GM18499 (cell line): ENCODE results near the gene RBFOX1.

Experiments used
- ATAC-seq: cut with Tn5 transposase; IDR thresholded peaks from one replicate; pipeline ENCODE4 v1.9.1; 2021; ENCODE audit warnings: moderate number of reproducible peaks; ENCODE audit not compliant: insufficient read depth, unreplicated experiment

RBFOX1 gene

DNA sequence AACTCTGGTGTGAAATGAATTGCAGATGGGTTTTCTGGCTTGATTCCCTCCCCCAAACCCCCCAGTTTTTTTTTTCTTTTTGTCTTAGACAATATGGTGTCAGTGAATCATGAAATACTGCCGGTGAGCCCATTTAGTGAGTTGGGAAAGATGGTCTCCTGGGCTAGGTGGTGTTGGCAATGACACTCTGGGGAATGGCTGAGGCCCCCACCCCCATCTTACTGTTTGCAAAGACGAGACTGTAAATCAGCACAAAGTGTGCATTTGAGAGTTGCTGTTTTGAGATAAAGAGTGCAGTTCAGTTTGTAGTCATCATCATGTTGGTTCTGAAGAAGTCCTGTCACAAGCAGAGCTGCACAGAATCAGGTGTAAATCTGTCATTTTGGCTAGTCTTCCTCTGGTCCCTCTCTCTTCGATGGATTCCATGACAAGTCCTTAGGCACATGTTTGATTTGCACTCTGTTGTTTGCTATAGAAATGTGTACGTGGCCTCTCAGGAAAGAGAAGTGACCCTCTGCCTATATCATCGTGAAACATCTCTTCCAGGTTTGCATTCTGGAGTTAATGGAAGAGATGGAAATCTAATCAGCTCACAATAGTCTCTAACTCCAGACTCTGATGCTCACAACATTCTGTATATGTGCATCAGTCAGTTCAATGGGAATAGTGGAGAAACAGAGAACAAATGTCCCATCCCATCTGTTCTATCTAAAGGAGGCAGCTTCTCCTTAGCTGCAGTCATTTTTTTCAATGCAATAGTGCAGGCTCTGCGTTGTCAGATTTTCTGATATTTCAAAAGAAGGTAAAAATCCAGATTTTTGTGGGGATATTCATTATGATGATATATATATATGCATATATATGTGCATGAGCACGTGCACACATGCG is 34.6 kb downstream of the RBFOX1 start:
- no peak for ATAC-seq

- no peak for ATAC-seq
Measured at GRCh38 chr16:7369204-7369603, 36.6 kb downstream of the RBFOX1 start.

- no peak for ATAC-seq
Measured at GRCh38 chr16:7372095-7372494, 39.5 kb downstream of the RBFOX1 start.

DNA sequence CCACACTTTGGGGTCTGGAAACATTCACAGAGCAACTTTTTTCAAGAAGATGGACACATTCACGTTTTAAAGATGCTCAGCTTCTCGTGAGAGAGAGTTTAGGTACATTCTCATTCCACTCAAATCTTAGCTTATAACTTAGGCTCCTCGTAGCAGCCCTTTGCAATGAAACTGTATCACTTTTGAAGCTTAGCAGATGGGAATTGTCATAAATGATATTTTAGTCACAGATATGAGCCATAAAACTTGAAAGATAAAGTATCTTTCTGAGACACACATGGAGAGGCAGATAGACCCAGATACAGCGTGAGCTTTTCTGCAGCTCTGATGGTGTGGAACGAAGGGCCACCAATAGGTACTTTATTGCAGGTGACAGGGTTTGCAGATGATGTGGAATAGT is 41.1 kb downstream of the RBFOX1 start:
- no peak for ATAC-seq

- ATAC-seq: no peak
Measured at GRCh38 chr16:7374614-7375174, 42.0 kb downstream of the RBFOX1 start.

DNA sequence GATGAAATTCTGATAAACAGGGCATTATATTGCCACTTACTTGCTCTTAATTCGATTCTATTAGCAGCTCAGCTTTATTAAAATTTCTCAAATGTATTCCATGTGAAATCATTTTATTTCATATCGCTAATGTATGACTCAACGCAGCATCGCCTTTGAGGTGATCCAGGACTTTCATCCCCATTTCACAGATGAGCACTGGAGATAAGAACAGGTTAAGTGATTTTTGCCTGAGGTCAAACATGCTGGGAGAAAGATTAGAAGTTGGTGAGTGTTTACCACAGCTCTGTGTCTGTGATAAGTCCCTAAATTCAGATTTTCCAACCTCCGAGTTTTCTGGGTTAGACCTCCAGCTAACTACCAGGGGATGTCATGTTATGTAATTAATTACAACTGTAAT is 43.6 kb downstream of the RBFOX1 start:
- no peak for ATAC-seq

GRCh38 chr16:7377231-7377630 is 44.6 kb downstream of the RBFOX1 start:
- ATAC-seq: no peak

GRCh38 chr16:7378024-7378695 is 45.5 kb downstream of the RBFOX1 start:
- no peak for ATAC-seq

DNA sequence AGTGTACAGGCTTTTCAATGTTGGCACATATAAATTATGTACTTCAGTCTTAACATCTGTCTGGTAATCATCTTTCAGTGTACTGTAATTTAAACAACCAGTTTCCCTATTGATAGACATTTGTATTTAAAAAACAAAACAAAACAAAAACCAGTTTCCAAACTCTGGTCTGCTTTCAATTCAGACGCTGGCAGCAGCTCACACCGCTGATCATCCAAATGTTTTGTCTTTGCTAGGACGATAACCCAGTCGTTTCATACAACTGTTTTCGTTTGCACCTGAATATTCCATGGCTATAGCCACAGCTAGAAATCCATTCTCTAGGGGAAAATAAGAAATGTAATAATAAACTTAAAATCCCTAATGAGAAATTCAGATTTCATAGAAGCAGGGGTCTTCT is 47.8 kb downstream of the RBFOX1 start:
- ATAC-seq: no peak

DNA sequence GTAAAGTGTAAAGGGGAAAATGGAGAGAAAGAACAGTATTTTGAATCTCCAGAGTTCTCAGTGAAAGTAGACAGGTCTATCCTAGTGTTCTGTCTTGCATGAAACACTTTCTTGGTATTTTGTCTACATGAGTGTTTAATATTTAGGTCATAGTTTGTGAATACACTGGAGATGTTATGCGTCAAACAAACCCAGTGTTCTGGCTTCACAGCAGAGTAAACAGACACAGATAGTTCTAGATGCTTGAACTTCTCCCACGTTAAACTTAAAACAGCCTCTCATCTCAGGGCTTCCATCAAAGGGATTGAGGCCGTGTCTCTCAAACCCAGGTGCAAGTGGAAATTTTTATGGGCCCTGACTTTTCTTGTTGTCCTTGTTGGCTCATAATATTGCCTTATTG is 48.3 kb downstream of the RBFOX1 start:
- no peak for ATAC-seq

DNA sequence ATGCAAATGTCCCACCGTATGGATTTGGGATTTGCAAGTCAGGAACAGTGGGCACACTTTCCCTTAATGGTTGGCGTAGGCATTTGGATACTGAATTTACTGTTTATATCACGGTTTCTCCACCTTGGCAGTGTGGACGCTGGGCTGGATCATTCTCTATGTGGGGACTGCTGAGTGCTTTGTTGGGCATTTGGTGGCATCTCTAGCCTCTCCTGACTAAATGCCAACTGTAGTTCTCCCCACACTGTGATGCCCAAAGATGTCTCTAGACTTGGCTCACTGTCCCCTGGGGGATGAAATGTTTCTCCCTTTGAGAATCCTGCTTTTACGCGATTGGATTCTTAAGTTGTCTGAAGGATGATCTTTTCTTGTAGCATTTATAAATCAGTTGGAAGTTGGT is 49.0 kb downstream of the RBFOX1 start:
- ATAC-seq: no peak

DNA sequence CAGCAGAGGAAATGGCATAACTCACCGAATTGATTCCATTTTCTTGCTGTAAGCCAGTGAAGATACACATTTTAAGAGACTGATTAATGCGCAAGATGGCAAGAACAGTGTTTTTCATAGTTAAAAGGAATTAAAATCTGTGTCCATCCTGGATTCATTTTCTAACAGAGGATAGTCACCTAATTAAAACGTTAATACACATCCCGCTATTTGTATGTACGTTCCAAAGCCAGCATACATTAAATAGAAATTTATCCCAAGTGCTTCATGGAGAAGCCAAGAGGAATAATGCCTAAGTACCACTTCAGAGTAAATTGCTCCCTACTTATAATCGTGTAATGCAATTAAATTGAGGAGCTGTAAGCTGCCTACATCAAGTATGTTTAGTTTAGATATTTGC is 49.9 kb downstream of the RBFOX1 start:
- no peak for ATAC-seq

DNA sequence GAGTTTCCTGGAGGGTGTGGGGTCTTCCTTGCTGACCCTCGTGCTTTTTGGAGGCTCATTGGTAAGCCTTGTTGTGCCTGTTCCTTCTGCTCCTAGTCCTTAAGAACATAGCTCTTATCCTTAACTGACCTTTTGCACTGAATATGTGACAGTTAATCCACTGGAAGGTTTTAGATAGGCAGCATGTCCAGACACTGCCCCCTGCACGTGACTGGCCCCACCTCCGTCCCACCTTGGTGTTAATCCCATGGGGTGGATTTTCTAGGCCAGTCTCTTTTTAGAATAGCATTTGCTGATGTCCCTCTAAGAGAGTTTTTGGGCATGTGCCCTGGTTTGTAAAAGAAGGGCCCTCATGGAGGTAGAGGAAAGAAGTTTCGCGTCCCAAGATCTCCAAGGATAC is 58.3 kb downstream of the RBFOX1 start:
- no peak for ATAC-seq

DNA sequence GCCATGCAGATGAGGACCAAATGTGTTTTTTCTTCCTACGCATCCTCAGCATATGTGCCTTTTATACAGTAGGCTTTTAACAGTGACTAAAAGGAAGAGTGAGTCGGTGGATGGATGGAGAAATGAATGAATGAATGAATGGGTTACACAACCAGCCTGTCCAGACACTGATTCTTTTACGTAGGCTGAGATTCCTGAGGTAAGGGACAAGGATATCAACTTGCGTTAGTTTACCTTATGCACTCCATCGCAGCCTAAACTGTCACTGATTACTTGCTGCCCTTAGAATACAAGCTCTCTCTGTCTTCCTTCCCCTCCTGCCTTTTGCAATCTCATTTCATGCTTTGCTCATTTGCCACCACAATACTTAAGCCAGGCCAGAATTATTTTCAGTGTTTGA is 59.0 kb downstream of the RBFOX1 start:
- no peak for ATAC-seq

- ATAC-seq: no peak
Measured at GRCh38 chr16:7392206-7392605, 59.6 kb downstream of the RBFOX1 start.

DNA sequence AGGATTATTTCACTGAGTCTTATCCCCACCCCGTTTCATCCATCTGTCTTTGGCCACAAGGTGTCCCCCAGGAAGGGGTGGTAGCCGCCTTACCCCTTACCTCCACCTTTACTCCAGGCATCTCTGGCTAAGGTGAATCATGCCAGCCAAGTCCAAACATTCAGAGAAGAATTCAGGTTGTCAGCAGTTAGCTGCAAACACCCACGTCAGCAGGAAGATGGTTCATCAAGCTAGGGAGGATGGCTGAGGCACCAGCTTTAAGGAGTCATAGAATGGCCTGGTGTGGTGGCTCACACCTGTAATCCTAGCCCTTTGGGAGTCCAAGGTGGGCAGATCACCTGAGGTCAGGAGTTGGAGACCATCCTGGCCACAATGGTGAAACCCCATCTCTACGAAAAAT is 61.0 kb downstream of the RBFOX1 start:
- ATAC-seq: no peak

DNA sequence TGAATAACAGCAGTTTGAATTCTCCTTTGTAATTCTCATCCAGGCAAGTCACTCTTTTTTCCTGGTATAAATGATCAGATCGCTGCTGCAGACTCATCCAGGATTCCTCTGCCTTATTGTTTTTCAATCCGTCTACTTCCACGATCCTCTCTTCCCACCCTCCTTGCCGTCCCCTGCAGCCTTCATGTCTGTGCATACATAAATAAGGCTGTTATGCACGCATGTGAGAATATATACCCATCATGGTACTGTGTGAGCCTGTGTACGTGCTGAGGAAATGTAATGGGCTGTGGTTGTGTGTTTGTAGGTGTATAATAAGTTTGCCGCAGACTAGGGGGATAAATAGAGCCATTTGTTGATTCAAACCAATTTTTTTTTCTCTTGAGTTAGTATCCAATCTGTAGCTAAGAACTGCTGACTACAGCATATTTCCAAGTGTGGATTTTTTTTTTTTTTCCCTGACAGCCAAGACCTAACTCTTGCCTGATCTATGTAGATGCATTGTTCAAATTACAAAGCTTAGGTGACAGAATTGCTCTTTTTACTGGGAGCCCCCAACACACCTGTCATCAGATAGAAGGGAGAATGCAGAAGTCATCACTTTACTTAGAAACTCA is 62.2 kb downstream of the RBFOX1 start:
- ATAC-seq: no peak

DNA sequence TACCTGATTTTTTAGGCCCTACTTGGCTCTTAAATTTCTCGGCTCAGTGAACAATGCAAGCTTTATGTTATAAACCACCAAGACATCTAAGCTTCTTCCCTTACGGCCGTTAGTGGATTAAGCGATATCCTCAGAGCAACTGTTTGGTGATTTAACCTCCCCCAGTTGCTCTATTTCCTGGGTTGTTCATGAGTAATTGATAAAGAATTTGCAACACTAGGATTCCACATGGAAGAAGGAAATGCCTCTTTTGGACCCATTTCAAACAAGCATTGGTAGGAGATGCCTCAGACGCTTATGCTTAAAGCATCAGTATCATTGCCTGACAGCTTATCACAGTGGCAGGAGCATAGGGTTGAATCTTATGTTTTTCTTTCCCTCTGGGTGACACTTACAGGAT is 65.3 kb downstream of the RBFOX1 start:
- ATAC-seq: no peak

- ATAC-seq: no peak
Measured at GRCh38 chr16:7398536-7398935, 65.9 kb downstream of the RBFOX1 start.

DNA sequence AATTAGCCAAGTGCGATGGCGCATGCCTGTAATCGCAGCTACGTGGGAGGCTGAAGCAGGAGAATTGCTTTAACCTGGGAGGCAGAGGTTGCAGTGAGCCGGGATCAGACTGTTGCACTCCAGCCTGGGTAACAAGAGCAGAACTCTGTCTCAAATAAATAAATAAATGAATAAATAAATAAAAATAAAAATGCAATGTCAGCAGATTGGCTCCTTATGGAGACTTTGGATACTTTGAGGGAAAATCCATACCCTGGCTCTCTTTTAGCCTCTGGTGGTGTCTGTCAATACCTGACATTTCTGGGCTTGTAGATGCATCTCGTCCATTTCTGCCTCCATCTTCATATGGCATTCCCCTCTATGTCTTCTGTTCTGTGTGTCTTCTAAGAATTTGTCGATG is 66.7 kb downstream of the RBFOX1 start:
- no peak for ATAC-seq
